Activated B cell treated with CpG ODN at 0.5 μM for 24 hours (primary cell): ENCODE data around the gene GSTA4. TPM values are rescaled to one million over a fixed set of nuclear protein-coding genes. Genes with fewer than 3 reads are reported as not detected.

Experiments
- ATAC-seq: fragments of 200-7000 bp; cut with Tn5 transposase; one replicate; pipeline ENCODE4 v1.10.0; 2021; ENCODE audit warnings: low read depth, mild to moderate bottlenecking, moderate library complexity
- CTCF ChIA-PET: fragments of 350-600 bp; sonication (Branson Sonifier 250); formaldehyde crosslinking; loops from one replicate; lab custom pipeline; 2021; ENCODE audit warnings: antibody characterized with exemption; lab: Charles Lee
- POLR2A ChIA-PET: fragments of 350-600 bp; sonication (Branson Sonifier 250); formaldehyde crosslinking; loops from one replicate; lab custom pipeline; 2021; ENCODE audit warnings: antibody characterized with exemption; lab: Charles Lee
- DNase-seq: peaks from one replicate; pipeline ENCODE4 v3.0.0; 2022
- H3K27ac Mint-ChIP-seq: one replicate; pipeline ENCODE4 v1.8.0; 2020; ENCODE audit warnings: mixed read lengths
- H3K27me3 Mint-ChIP-seq: one replicate; pipeline ENCODE4 v1.8.0; 2021; ENCODE audit warnings: mixed read lengths
- H3K36me3 Mint-ChIP-seq: one replicate; pipeline ENCODE4 v1.8.0; 2021; ENCODE audit warnings: low read depth, mixed read lengths
- H3K4me1 Mint-ChIP-seq: one replicate; pipeline ENCODE4 v1.8.0; 2021; ENCODE audit warnings: mixed read lengths
- H3K4me3 Mint-ChIP-seq: one replicate; pipeline ENCODE4 v1.8.0; 2020; ENCODE audit warnings: mild to moderate bottlenecking, mixed read lengths
- H3K9me3 Mint-ChIP-seq: one replicate; pipeline ENCODE4 v1.8.0; 2020; ENCODE audit warnings: mixed read lengths
- intact Hi-C: fragments of 100-400 bp; cut with micrococcal nuclease; formaldehyde crosslinking; loops from one replicate; pipeline ENCODE4 v1.15.1; 2024
- total RNA-seq: library from RNA; stranded (reverse); gene quantifications from 2 replicates; pipeline ENCODE4 v1.2.3, GENCODE V29; 2022
- TF ChIP-seq, protein P1 (sequence below): fragments of 200-600 bp; IDR thresholded peaks from one replicate; pipeline ENCODE4 v1.8.0; 2022; ENCODE audit warnings: antibody characterized with exemption, mild to moderate bottlenecking

Gene GSTA4
- total RNA-seq, 1 donor from 2014 or later = 3.3 TPM

GRCh38 chr6:52992980-52993920, 1.8 kb downstream of the GSTA4 start:
- no peak overlapping the region for H3K27ac Mint-ChIP-seq
- H3K4me3 Mint-ChIP-seq = peak overlapping the region; percentile 5
- intact Hi-C loops = loop anchor here (10.0 kb wide), 1 partner anchor 262 kb away; no protein-coding TSS in a partner anchor
- ChIA-PET CTCF (interaction anchor here (0.6 kb wide), 1 partner anchor 203 kb away, joined by 3 read pairs; no protein-coding TSS in a partner anchor), POLR2A (interaction anchor here (2.2 kb wide), 1 partner anchor 9 kb away, joined by 14 read pairs; no protein-coding TSS in a partner anchor)
- H3K9me3 Mint-ChIP-seq = no peaks in the 10 kb centered on the region
- TF ChIP-seq, protein P1, sequence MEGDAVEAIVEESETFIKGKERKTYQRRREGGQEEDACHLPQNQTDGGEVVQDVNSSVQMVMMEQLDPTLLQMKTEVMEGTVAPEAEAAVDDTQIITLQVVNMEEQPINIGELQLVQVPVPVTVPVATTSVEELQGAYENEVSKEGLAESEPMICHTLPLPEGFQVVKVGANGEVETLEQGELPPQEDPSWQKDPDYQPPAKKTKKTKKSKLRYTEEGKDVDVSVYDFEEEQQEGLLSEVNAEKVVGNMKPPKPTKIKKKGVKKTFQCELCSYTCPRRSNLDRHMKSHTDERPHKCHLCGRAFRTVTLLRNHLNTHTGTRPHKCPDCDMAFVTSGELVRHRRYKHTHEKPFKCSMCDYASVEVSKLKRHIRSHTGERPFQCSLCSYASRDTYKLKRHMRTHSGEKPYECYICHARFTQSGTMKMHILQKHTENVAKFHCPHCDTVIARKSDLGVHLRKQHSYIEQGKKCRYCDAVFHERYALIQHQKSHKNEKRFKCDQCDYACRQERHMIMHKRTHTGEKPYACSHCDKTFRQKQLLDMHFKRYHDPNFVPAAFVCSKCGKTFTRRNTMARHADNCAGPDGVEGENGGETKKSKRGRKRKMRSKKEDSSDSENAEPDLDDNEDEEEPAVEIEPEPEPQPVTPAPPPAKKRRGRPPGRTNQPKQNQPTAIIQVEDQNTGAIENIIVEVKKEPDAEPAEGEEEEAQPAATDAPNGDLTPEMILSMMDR = no peak
- peaks cover 30% of the 10 kb centered on the region for H3K4me1 Mint-ChIP-seq
- ATAC-seq (no peak), DNase-seq (no peak)
- H3K27me3 Mint-ChIP-seq = peaks cover 5% of the 10 kb centered on the region
- peaks cover 13% of the 10 kb centered on the region for H3K36me3 Mint-ChIP-seq

GRCh38 chr6:52990342-52990741, 4.7 kb downstream of the GSTA4 start:
- TF ChIP-seq, protein P1 = no peak
- Mint-ChIP-seq H3K4me3 (no peak overlapping the region), H3K27me3 (peaks cover 2% of the 10 kb centered on the region), H3K9me3 (no peaks in the 10 kb centered on the region), H3K27ac (no peak overlapping the region), H3K4me1 (peaks cover 25% of the 10 kb centered on the region), H3K36me3 (peaks cover 9% of the 10 kb centered on the region)
- DNase-seq (no peak), ATAC-seq (no peak)
- ChIA-PET POLR2A (no interaction called here), CTCF (no interaction called here)
- intact Hi-C loops = loop anchor here (10.0 kb wide), 1 partner anchor 264 kb away; no protein-coding TSS in a partner anchor

- no peak overlapping the region for H3K27ac Mint-ChIP-seq
Observed at GRCh38 chr6:52985228-52985627, 9.9 kb downstream of the GSTA4 start.

GRCh38 chr6:52984247-52984646, 10.8 kb downstream of the GSTA4 start:
- Mint-ChIP-seq H3K9me3 (no peaks in the 10 kb centered on the region), H3K4me3 (peak overlapping the region; percentile 58), H3K27ac (peak overlapping the region; percentile 35), H3K27me3 (no peaks in the 10 kb centered on the region), H3K36me3 (no peaks in the 10 kb centered on the region), H3K4me1 (peaks cover 40% of the 10 kb centered on the region)
- ATAC-seq (peak; percentile 52), DNase-seq (no peak)
- ChIA-PET POLR2A (interaction anchor here (0.7 to 2.2 kb wide), 2 partner anchors 11 to 12 kb away, joined by 3 to 14 read pairs; partner anchors contain the start of gene GSTA4), CTCF (interaction anchor here (1.0 kb wide), 1 partner anchor 11 kb away, joined by 3 read pairs; the partner anchor contains the start of gene GSTA4)
- intact Hi-C loops = loop anchor here (1.0 kb wide), 2 partner anchors 8 to 11 kb away; partner anchors contain the start of gene GSTA4
- TF ChIP-seq, protein P1 = no peak

More at GRCh38 chr6:52985228-52985627, 9.9 kb downstream of the GSTA4 start:
- Mint-ChIP-seq H3K36me3 (no peaks in the 10 kb centered on the region), H3K27me3 (no peaks in the 10 kb centered on the region), H3K4me3 (no peak overlapping the region), H3K4me1 (peaks cover 40% of the 10 kb centered on the region), H3K9me3 (no peaks in the 10 kb centered on the region)
- intact Hi-C loops = no loop called here
- DNase-seq = no peak
- TF ChIP-seq, protein P1 = no peak
- ChIA-PET CTCF (interaction anchor here (1.0 kb wide), 1 partner anchor 10 kb away, joined by 3 read pairs; the partner anchor contains the start of gene GSTA4), POLR2A (interaction anchor here (2.2 kb wide), 1 partner anchor 10 kb away, joined by 14 read pairs; the partner anchor contains the start of gene GSTA4)
- ATAC-seq = no peak
